ENCODE measurements around the gene C2orf69.

Gene C2orf69

DNA sequence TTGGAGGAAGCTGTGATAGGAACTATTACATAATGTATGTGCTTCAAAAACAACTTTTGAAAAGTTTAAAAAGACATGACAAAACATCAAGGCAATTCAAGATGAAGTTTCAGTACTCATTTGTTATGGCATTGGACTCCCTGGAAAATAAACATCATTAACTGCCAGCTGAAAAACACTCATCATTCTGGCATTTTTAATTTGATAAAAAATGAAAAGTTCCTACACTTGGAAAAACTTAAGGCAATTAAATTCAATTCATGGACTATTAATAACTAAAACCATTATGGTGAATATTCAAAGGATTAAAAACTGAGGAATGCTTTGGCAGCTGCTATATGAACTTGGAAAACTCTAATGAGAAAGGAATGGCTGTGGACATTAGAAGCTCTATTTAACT, 35.7 kb downstream of the C2orf69 start:
- no peak overlapping the region for H3K27ac ChIP-seq
- TF ChIP-seq ZFX (IDR thresholded peaks at IDR 0.05; ENCODE audit: borderline replicate concordance), result no peak
- TF ChIP-seq, protein P1, sequence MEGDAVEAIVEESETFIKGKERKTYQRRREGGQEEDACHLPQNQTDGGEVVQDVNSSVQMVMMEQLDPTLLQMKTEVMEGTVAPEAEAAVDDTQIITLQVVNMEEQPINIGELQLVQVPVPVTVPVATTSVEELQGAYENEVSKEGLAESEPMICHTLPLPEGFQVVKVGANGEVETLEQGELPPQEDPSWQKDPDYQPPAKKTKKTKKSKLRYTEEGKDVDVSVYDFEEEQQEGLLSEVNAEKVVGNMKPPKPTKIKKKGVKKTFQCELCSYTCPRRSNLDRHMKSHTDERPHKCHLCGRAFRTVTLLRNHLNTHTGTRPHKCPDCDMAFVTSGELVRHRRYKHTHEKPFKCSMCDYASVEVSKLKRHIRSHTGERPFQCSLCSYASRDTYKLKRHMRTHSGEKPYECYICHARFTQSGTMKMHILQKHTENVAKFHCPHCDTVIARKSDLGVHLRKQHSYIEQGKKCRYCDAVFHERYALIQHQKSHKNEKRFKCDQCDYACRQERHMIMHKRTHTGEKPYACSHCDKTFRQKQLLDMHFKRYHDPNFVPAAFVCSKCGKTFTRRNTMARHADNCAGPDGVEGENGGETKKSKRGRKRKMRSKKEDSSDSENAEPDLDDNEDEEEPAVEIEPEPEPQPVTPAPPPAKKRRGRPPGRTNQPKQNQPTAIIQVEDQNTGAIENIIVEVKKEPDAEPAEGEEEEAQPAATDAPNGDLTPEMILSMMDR (IDR thresholded peaks at IDR 0.05), result no peak

DNA sequence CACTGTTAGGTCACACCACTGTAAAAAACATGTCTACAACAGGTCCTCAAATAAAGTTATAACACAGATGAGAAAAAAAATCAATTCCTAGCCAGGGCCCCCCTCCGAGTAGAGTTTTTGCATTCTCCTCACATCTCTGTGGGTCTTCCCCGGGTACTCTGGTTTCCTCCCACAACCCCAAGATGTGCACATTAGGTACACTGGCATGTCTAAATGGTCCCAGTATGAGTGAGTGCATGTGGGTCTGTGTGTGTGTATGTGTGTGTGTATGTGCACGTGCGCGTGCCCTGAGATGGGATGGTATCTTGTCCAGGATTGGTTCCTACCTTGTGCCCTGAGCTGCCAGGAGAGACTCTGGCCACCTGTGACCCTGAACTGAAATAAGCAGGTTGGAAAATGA, 39.3 kb downstream of the C2orf69 start:
- H3K27ac ChIP-seq, result no peak overlapping the region
- no peak for TF ChIP-seq ZFX (IDR thresholded peaks at IDR 0.05; ENCODE audit: borderline replicate concordance)

DNA sequence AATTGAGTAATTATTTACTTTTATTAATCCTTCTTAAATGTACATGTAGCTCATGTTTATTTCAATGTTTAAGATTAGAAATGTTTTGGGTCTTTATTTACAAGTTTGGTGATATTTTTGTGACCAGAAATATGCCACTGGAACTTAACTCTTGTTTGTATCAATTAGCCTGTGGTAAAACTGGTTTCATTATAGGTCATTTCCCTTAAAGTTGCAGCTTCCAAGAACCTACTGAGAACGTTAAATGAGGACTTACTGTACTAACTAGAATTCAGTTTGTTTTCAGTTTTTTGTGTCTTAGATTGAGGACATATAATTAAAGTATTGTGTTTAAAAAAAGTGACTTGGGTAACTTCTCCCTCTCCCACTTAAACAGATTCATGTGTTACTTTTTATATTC, 39.9 kb downstream of the C2orf69 start:
- TF ChIP-seq ZFX (IDR thresholded peaks at IDR 0.05; ENCODE audit: borderline replicate concordance), result no peak
- TF ChIP-seq, protein P1 (IDR thresholded peaks at IDR 0.05), result no peak
- H3K27ac ChIP-seq, result no peak overlapping the region

DNA sequence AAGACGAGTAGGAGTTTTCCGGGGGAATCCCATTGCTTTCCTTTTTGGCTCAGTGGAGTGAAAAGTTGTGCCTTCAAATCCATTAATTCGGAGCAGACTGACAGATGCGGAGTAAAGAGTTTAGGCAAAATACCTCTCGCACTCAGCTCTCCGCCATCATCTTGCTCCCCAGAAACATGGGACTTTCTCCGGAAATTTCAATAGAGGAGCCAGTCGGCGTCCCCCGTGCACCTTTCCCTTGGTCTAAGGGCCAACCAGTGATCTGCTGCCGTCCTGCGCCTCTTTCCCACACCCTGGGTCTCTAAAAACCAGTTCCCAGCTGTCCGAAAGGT, 43.9 kb downstream of the C2orf69 start:
- TF ChIP-seq ZFX (IDR thresholded peaks at IDR 0.05; ENCODE audit: borderline replicate concordance), result no peak
- TF ChIP-seq, protein P1 (IDR thresholded peaks at IDR 0.05), result no peak
- H3K27ac ChIP-seq, result peak overlapping the region; percentile 91

DNA sequence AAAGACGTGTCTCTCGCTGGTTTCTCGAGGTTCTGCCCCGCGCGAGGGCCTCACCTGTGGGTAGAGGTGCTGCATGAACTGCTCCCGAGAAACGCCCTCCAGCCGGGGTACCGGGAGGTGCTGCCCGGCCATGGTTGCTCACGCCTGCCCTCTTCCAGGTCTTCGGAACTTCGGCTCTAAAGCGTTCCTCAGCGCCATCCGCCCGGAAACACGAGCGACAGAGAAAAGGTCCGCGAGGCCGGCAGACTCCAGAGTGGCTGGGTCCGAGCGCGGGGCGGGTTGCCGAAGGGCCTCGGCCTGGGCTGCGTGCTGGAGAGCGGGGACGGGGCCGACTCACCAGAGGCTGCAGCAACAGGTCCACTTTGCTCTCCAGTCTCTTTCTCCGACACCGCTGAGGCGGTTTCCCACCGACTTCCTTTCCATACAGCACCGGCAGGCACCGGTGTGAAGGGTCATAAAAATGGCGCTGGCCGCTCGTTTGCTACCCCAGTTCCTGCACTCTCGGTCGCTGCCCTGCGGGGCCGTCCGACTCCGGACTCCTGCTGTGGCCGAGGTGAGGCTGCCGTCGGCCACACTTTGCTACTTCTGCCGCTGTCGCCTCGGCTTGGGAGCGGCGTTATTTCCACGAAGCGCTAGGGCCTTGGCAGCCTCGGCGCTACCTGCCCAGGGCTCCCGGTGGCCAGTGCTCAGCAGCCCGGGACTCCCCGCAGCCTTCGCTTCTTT, 44.4 kb downstream of the C2orf69 start, which contains the start of the genes MAIP1 and TYW5:
Gene MAIP1, plus strand, starts transcription at position 244 of the 723 bp plus-strand sequence. Its CDS starts 217 bp downstream, at position 461.
Gene TYW5, minus strand, starts transcription at position 153 of the 723 bp plus-strand sequence. Its CDS starts 21 bp downstream, at position 132.
- TF ChIP-seq, protein P1 (IDR thresholded peaks at IDR 0.05), result peak; percentile 26
- no peak for TF ChIP-seq ZFX (IDR thresholded peaks at IDR 0.05; ENCODE audit: borderline replicate concordance)
- H3K27ac ChIP-seq, result peak within 1 kb of the TSS; percentile 91

DNA sequence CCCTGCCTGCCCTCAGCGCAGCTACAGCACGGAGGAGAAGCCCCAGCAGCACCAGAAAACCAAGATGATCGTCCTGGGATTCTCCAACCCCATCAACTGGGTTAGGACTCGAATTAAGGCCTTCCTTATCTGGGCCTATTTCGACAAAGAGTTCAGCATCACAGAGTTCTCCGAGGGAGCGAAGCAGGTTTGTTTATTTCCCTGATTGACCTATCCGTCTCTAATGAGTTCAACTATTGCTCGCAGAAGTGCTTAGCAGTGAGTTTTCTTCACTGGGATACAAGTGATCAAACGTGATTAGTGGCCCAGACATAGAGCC, 44.9 kb downstream of the C2orf69 start:
- no peak for TF ChIP-seq ZFX (IDR thresholded peaks at IDR 0.05; ENCODE audit: borderline replicate concordance)
- TF ChIP-seq, protein P1 (IDR thresholded peaks at IDR 0.05), result no peak
- peak overlapping the region; percentile 91 for H3K27ac ChIP-seq

DNA sequence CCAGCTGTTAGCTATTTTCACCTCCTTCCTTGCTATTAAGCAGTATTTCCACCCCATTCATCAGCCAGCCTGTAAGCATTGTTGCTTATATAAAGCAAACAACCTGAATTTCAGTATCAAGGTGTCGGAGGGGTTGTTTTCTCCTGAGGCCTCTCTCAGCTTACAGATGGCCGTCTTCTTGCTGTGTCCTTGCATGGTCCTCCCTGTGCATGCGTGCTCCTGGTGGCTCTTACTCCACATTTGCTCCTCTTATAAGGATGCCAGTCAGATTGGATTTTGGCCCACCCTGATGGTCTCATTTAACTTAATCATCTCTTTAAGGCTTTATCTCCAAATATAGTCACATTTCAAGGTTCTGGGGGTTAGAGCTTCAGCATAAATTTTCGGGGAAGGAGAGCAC, 46.9 kb downstream of the C2orf69 start:
- TF ChIP-seq ZFX (IDR thresholded peaks at IDR 0.05; ENCODE audit: borderline replicate concordance), result no peak
- TF ChIP-seq, protein P1 (IDR thresholded peaks at IDR 0.05), result no peak
- H3K27ac ChIP-seq, result no peak overlapping the region

DNA sequence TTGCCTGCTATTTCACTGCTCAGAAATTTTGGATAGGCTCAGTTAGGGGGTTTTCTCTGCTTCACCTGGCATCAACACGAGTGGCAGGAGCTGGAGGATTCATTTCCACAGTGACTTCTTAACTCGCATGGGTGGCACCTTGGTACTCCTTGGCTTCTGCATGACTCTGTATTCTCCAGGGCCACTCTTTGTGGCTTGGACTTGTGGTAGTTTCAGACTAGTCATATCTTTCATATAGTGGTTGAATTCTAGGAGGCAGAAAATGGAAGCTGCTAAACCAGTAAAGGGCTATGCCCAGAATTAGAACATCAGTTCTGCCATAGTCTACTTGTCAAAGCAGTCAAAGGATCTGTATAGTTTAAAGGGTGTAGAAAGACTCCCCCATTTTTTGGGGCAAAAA, 51.1 kb downstream of the C2orf69 start:
- H3K27ac ChIP-seq, result no peak overlapping the region
- TF ChIP-seq ZFX (IDR thresholded peaks at IDR 0.05; ENCODE audit: borderline replicate concordance), result no peak
- TF ChIP-seq, protein P1 (IDR thresholded peaks at IDR 0.05), result no peak

Measured in 22Rv1 (cell line).